ENCODE results near the gene DIAPH2. TPM values are rescaled to one million over a fixed set of nuclear protein-coding genes. Genes with fewer than 3 reads are reported as not detected.
"Not testable (repeated sequence)": the region's sequence is repeated elsewhere in the genome, so short reads cannot be mapped to it uniquely, and the experiment has no call there.

The DIAPH2 gene
- total RNA-seq, 4 donors from 2014 or later, result 12.1 to 41.6 (median 29.1) TPM

- no peak overlapping the region for H3K27ac ChIP-seq
- DNase-seq (no peak), ATAC-seq (no peak)
- peaks cover 0 to 12% of the 10 kb centered on the region in 2 donors for H3K4me1 ChIP-seq
- H3K9me3 ChIP-seq, result no peaks in the 10 kb centered on the region
- TF ChIP-seq POLR2A (IDR thresholded peaks at IDR 0.05) (no peak), CTCF (IDR thresholded peaks at IDR 0.05 in 4 of 5, conservative IDR thresholded peaks at IDR 0.05 in 1 of 5) (no peak)
- intact Hi-C loops (cut with DNase I; ENCODE audit: low total_unique reads) (no loop called here), in situ Hi-C loops (cut with MboI; ENCODE audit: low sequenced_read_pairs in 4 of 4) (no loop called here)
- H3K27me3 ChIP-seq, result no peaks in the 10 kb centered on the region
- no peaks in the 10 kb centered on the region for H3K36me3 ChIP-seq
- H3K4me3 ChIP-seq, result no peak overlapping the region
Measured at GRCh38 chrX:96843566-96843965, 158.9 kb downstream of the DIAPH2 start.

DNA sequence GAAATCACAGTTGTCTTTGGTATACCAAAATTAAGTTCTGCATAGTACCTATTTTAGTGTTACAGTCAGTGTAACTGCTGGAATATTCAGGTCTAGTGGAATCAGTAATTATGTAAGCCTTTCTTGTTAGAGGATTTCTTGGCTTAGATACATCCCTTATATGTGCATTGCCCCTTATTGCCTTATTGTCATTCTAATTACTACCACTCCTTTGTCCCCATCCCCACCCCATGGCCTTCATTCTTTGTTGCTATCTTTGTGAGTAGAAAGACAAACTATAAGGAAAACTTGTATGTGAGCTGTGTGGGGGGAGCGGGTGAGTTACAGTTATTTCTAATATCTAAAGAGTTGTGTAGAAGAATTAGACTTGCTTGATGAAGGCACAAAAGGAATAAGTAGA lies 162.2 kb downstream of the DIAPH2 start:
- TF ChIP-seq CTCF (IDR thresholded peaks at IDR 0.05 in 4 of 5, conservative IDR thresholded peaks at IDR 0.05 in 1 of 5), result no peak
- no peak for TF ChIP-seq POLR2A (IDR thresholded peaks at IDR 0.05)
- H3K4me3 ChIP-seq, result no peak overlapping the region
- ATAC-seq, result no peak
- H3K27ac ChIP-seq, result no peak overlapping the region
- no peaks in the 10 kb centered on the region for H3K36me3 ChIP-seq
- H3K27me3 ChIP-seq, result no peaks in the 10 kb centered on the region
- intact Hi-C loops (cut with DNase I; ENCODE audit: low total_unique reads) (no loop called here), in situ Hi-C loops (cut with MboI; ENCODE audit: low sequenced_read_pairs in 4 of 4) (no loop called here)
- no peak for DNase-seq
- H3K9me3 ChIP-seq, result no peaks in the 10 kb centered on the region
- H3K4me1 ChIP-seq, result peaks cover 0 to under 1% of the 10 kb centered on the region in 2 donors

- DNase-seq; H3K27ac ChIP-seq; H3K36me3 ChIP-seq; H3K4me3 ChIP-seq; intact Hi-C loops (cut with DNase I; ENCODE audit: low total_unique reads); ATAC-seq; H3K27me3 ChIP-seq; in situ Hi-C loops (cut with MboI; ENCODE audit: low sequenced_read_pairs in 4 of 4); H3K9me3 ChIP-seq; H3K4me1 ChIP-seq: not testable (repeated sequence)
Measured at GRCh38 chrX:96859422-96859821, 174.8 kb downstream of the DIAPH2 start.

DNA sequence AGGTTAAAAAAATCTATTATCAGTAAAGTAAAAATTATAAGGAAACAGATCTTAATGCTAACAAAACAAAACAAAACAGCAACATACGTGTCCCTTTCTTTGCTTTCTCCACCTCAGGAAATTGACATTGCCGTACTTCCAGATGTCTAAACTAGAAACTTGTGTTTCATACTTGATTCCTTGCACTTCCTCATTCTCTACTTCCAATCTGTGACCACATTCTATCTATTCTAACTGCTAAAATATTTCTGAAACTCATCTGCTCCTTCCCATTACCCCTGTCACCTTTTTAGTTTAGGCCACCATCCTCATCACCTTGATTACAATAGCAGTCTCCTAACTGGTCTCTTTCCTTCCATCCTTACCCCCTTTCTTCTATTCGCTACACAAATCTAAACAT lies 176.6 kb downstream of the DIAPH2 start:
- in situ Hi-C loops (cut with MboI; ENCODE audit: low sequenced_read_pairs in 4 of 4), result no loop called here
- Histone ChIP-seq H3K4me1 (peaks cover 0 to 3% of the 10 kb centered on the region in 2 donors), H3K9me3 (no peaks in the 10 kb centered on the region), H3K36me3 (no peaks in the 10 kb centered on the region), H3K27ac (no peak overlapping the region), H3K27me3 (no peaks in the 10 kb centered on the region), H3K4me3 (no peak overlapping the region)
- DNase-seq (no peak), ATAC-seq (no peak)
- intact Hi-C loops (cut with DNase I; ENCODE audit: low total_unique reads), result no loop called here
- no peak for TF ChIP-seq CTCF (IDR thresholded peaks at IDR 0.05 in 4 of 5, conservative IDR thresholded peaks at IDR 0.05 in 1 of 5)
- no peak for TF ChIP-seq POLR2A (IDR thresholded peaks at IDR 0.05)

GRCh38 chrX:96861661-96862060 lies 177.0 kb downstream of the DIAPH2 start:
- H3K9me3 ChIP-seq, result no peaks in the 10 kb centered on the region
- H3K4me1 ChIP-seq, result no peaks in the 10 kb centered on the region
- intact Hi-C loops (cut with DNase I; ENCODE audit: low total_unique reads) (no loop called here), in situ Hi-C loops (cut with MboI; ENCODE audit: low sequenced_read_pairs in 4 of 4) (no loop called here)
- H3K27ac ChIP-seq, result no peak overlapping the region
- H3K27me3 ChIP-seq, result no peaks in the 10 kb centered on the region
- no peak overlapping the region for H3K4me3 ChIP-seq
- no peak for TF ChIP-seq CTCF (IDR thresholded peaks at IDR 0.05 in 4 of 5, conservative IDR thresholded peaks at IDR 0.05 in 1 of 5)
- TF ChIP-seq POLR2A (IDR thresholded peaks at IDR 0.05), result no peak
- ATAC-seq, result no peak
- no peak for DNase-seq
- no peaks in the 10 kb centered on the region for H3K36me3 ChIP-seq
